ENCODE measurements around the gene SUB1.

Gene SUB1

GRCh38 chr5:32645246-32645645, 59.9 kb downstream of the SUB1 start:
- no peak for DNase-seq (ENCODE audit: low spot score)

DNA sequence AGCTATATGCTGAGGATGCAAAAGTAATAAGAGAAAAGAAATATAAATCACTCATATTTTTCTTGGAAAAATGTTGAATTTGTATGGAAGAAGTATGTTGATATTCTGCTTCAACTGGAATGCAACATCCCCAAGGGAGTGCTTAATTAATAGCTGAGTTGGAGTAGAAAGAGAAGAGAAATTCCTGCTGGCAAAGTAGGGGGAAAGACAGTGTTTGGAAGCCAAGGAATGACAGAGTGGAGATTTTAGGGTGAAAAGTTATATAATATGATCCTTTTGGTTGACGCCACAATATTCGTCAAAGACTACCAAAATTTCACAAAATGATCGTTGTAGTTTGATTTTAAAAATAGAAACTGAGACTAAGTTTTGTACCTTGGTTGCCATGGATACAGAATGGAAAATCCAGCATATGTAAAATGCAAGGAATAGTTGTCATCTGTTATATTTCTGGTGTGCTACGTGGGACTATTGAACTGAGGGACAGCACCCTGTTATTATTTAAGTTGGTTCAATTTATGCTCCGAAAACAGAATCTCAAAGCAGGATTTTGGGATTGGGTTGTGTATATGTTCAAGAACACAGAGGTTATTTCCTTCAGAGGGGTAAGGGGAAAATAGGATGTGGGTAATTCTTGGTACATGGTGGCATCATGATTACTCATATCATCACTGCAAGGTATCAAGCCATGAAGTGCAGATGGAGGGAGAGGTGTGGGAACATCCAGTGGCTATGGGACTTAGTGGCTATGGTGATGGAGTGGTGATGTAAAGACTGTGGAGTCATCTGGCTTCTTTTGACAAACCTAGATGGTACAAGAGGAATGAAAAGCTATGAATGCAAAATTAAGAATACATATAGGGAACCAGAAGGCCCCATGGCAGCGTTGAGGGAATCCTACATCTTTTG, 61.0 kb downstream of the SUB1 start:
- no peak for DNase-seq (ENCODE audit: low spot score)

DNA sequence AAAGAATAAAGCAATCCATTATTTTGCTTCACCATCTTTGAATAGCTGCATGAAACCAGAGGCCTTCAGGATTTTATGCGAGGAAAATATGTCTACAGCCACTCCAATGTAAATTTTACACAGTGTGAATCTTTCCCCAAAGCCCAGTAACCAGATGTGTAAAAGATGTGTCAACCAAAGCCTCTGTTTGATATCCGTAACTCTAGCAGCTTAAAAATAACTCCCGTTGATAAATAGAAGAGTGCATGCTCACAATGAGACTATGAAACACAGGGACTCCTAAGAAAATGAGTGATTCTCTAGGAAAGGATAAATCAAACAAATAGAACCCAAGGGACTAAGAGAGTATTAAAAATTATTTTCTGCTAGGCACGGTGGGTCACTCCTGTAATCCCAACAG, 65.7 kb downstream of the SUB1 start:
- no peak for DNase-seq (ENCODE audit: low spot score)

DNA sequence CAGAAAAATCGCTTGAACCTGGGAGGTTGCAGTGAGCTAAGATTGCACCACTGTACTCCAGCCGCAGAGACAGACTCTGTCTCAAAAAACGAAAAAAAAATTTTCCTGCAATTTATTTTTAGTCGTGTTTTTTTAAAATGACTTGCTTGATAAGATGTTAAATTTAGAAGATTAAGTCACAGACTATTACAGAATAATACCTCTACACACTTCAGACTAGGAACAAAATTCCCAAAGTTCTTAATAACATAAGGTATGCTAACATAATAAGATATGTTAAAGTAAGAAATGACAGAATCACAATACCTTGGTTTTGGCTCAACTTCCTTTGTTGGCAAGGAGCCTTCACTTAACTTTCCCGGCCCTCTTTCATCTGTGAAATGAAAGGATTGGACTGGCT, 66.3 kb downstream of the SUB1 start:
- DNase-seq (ENCODE audit: low spot score): no peak
